Dermis microvascular lymphatic vessel endothelial cell (primary cell): Measurements from ENCODE around the gene OR8J1. TPM values are rescaled to one million over a fixed set of nuclear protein-coding genes. Genes with fewer than 3 reads are reported as not detected.
"Not testable (repeated sequence)": the region's sequence is repeated elsewhere in the genome, so short reads cannot be mapped to it uniquely, and the experiment has no call there.

ENCODE experiments used
- DNase-seq, 2 donors: peaks; one replicate each; pipeline versions ENCODE4 v3.0.0 to v3.0.0-alpha.2; 2010; ENCODE audit warnings: low read depth in 2 of 2
- total RNA-seq: library from RNA; depleted of rRNA; stranded (reverse); fragments of >200 nt; gene quantifications from 2 replicates; pipeline ENCODE4 v1.2.1, GENCODE V29; 2014

OR8J1 gene
- total RNA-seq, result not detected in 2 replicates

DNA sequence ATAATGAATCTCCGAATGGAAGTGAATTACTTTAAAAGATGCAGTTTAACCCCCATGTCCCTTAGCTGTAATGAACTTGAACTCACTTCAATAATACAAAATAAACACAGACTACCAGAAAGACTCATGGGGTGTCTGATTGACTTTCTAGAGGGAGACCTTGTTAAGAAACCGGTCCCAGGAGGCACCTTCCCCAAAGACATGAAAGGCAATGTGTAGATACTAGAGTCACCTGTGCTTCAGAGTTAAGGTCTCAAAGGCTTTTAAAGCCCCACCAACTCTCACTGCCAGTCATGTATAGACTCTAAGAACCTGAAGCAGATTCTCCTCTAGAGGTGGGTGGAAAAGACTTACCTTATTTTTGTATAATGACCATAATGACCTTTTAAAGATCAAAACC is at the start of gene OR8J1:
Gene OR8J1 (plus strand): TSS at position 301 of the 400 bp plus-strand sequence. CDS start 5,956 bp downstream, outside the sequence.
- DNase-seq, result no peak

DNA sequence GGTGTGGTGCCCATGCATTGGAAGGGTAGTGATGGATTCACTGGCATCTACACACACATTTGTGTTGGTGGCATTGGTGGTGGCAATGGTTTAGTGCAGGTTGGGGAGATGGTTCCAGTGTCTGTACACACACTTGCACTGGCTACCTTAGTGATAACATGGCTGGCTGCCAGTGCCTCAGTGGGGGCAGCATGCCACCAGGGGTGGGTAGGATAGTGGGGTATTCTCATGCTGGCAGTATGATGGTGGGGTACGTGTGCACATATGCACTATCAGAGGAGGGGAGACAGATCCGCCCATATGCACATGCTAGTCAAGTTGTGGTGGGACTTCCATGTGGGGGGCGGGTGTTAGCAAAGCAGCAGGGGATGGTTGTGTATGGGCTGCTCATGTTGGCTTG is 46.3 kb upstream of the OR8J1 start:
- no peak for DNase-seq

GRCh38 chr11:56314844-56315243 is 39.2 kb upstream of the OR8J1 start, which contains the start of gene OR8K3:
TSS of gene OR8K3 (plus strand) at chr11:56315144. CDS start at chr11:56318307, 3,163 bp downstream.
- no peak for DNase-seq

DNA sequence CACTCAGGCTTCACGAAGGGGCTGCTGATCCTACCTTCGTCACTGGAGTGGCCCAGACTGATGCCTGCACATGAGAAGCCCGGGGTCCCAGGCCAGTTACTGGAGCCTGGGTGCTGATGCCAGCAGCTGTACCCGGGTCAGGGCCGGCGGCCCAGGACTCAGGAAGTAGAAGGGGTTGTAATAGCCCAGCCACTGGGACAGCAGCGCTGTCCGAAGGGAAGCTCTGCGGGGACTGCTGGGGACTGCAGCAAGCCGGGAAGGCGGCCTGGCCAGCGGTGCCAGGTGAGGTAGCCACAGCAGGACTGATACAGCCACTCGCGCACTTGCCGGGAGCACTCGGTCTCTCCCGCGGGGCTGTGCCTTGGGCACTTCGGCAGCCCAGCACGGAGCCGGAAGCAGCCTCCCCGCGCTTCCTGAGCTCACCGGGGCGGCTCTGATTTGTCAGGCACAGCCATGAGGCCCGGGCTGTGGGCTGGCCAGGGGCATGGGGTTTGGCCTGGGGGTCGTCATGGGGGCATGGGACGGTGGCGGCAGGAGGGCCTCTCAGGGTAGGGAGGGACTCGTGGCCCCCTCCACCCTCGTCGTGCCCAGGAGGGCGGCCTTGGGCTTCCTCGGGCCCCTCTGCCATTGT is 22.1 kb upstream of the OR8J1 start:
- no peak for DNase-seq

DNA sequence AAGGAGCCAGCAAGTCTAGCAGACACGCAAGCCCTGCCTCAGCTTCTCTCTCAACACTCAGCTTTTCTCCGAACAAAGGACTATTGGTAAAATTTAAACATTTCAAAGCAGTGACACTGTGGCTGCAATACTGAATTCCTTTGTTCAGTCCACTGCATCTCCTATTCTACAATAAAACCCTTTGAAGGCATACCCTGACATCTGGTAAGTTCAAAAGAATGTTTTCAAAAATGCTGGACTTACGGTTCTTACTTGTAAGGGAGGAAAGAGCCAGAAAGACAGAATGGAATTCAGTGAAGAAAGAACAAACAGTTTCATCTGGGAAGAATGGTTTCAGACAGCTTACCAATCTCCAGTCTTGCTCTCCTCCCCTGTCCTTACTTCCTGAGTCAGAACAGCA is 20.9 kb upstream of the OR8J1 start:
- no peak for DNase-seq

DNA sequence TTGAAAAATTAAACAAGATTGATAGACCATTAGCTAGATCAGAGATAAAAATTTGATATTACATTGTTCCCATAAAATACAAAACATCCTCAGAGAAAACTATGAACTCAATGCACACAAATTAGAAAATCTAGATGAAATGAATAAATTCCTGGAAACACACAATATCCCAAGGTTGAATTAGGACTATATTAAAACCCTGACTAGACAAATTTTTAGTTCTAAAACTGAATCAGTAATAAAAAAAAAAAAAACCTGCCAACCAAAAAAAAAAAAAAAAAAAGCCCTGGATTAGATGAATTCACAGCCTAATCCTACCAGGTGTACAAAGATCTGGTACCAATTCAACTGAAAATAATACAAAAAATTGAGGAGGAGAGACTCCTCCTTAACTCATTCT is 13.8 kb upstream of the OR8J1 start:
- no peak for DNase-seq

GRCh38 chr11:56345739-56346138 is 8.4 kb upstream of the OR8J1 start, which contains the start of gene OR8K1:
TSS of gene OR8K1 (plus strand) at chr11:56346039. CDS start at chr11:56346039, 0 bp downstream.
- DNase-seq, result no peak

DNA sequence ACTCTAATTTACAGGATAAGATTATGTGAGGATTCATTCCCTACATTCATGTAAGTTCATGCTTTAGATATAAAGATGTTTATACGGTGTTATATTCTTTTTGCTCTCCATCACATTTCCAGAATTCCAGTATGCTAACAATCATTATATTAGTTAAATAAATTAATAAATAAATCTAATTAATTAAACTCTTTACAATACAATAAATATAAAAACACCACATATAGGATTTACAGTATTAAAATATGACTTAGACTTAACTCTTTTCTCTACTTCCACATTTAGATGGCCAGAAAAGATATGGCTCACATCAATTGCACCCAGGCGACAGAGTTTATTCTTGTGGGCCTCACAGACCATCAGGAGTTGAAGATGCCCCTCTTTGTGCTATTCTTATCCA is 21.2 kb downstream of the OR8J1 start, which contains the start of gene OR8U1:
Gene OR8U1 (plus strand): TSS at position 301 of the 400 bp plus-strand sequence. CDS start 0 bp downstream, at position 301.
- DNase-seq, result no peak

GRCh38 chr11:56380120-56380519 is 26.0 kb downstream of the OR8J1 start:
- DNase-seq, result no peak

DNA sequence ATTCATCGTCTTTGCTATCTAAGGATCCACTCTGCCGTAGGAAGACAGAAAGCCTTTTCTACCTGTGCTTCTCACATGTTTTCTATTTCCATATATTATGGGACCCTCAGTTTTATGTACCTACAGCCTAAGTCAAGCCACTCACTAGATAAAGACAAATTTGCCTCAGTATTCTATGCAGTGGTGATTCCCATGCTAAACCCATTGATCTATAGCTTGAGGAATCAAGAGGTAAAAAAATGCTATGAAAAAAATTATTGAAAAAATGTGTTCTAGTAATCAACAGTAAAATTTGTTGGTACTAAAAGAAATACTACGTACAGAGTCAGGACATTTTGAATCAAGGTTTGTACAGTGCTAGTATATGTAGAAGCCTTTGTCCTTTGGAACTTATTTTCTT is 40.3 kb downstream of the OR8J1 start:
- DNase-seq, result no peak

GRCh38 chr11:56396047-56396446 is 42.0 kb downstream of the OR8J1 start:
- DNase-seq, result no peak

- not testable (repeated sequence) for DNase-seq
Measured at GRCh38 chr11:56401858-56402461, 47.9 kb downstream of the OR8J1 start.

GRCh38 chr11:56404393-56404792 is 50.3 kb downstream of the OR8J1 start:
- DNase-seq, result no peak

- no peak for DNase-seq
Measured at GRCh38 chr11:56410801-56411200, 56.7 kb downstream of the OR8J1 start.

Other genes with a start within 250 kb of the OR8J1 start
- not detected in 2 replicates for gene OR8H3, start 231.9 kb upstream of the OR8J1 start, total RNA-seq
- not detected in 2 replicates for gene OR8J3, start 214.1 kb upstream of the OR8J1 start, total RNA-seq
- not detected in 2 replicates for gene OR8K5, start 194.0 kb upstream of the OR8J1 start, total RNA-seq
- not detected in 2 replicates for gene OR5J2, start 177.7 kb upstream of the OR8J1 start, total RNA-seq
- not detected in 2 replicates for gene OR5T2, start 120.0 kb upstream of the OR8J1 start, total RNA-seq
- not detected in 2 replicates for gene OR5T3, start 102.0 kb upstream of the OR8J1 start, total RNA-seq
- not detected in 2 replicates for gene OR5T1, start 80.1 kb upstream of the OR8J1 start, total RNA-seq
- gene OR8H1, start 62.0 kb upstream of the OR8J1 start, total RNA-seq, result not detected in 2 replicates
- not detected in 2 replicates for gene OR8K3, start 39.1 kb upstream of the OR8J1 start, total RNA-seq
- gene OR8K1, start 8.3 kb upstream of the OR8J1 start, total RNA-seq, result not detected in 2 replicates
- gene OR8U1, start 21.3 kb downstream of the OR8J1 start, total RNA-seq, result not detected in 2 replicates
- gene OR5AL1, start 58.4 kb downstream of the OR8J1 start, total RNA-seq, result not detected in 2 replicates
- not detected in 2 replicates for gene OR5M3, start 119.1 kb downstream of the OR8J1 start, total RNA-seq
- gene OR5M8, start 137.1 kb downstream of the OR8J1 start, total RNA-seq, result not detected in 2 replicates
- not detected in 2 replicates for gene OR5M11, start 189.0 kb downstream of the OR8J1 start, total RNA-seq
- gene OR5M10, start 223.4 kb downstream of the OR8J1 start, total RNA-seq, result not detected in 2 replicates